Measurements from ENCODE around the gene PRSS56.

PRSS56 gene

DNA sequence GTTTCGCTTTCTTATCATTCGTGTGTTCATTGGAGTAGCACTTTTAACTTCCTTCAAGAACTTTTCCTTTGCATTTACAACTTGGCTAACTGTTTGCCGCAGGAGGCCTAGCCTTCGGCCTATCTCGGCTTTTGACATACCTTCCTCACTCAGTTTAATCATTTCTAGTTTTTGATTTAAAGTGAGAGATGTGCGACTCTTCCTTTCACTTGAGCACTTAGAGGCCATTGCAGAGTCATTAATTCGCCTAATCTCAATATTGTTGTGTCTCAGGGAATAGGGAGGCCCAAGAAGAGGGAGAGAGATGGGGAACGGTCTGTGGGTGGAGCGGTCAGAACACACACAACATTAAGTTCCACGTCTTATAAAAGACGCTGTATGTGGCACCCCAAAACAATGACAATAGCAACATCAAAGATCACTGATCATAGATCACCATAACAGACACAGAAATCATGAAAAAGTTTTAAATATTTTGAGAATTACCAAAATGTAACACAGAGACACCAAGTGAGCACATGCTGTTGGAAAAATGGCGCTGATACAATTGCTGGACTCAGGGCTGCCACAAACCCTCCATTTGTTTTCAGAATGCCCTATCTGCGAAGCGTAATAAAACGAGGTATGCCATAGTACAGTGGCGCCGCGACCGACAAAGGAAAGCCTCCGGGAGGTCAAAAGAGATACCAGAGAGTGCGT is 29.6 kb downstream of the PRSS56 start:
- no peaks in the 10 kb centered on the region for H3K27me3 Mint-ChIP-seq (ENCODE audit: low read depth)
- H3K9me3 Mint-ChIP-seq, result peaks cover 24% of the 10 kb centered on the region
- peak overlapping the region; percentile 95 to 100 (median 95) for H3K4me3 Mint-ChIP-seq
- TF ChIP-seq, protein P1, sequence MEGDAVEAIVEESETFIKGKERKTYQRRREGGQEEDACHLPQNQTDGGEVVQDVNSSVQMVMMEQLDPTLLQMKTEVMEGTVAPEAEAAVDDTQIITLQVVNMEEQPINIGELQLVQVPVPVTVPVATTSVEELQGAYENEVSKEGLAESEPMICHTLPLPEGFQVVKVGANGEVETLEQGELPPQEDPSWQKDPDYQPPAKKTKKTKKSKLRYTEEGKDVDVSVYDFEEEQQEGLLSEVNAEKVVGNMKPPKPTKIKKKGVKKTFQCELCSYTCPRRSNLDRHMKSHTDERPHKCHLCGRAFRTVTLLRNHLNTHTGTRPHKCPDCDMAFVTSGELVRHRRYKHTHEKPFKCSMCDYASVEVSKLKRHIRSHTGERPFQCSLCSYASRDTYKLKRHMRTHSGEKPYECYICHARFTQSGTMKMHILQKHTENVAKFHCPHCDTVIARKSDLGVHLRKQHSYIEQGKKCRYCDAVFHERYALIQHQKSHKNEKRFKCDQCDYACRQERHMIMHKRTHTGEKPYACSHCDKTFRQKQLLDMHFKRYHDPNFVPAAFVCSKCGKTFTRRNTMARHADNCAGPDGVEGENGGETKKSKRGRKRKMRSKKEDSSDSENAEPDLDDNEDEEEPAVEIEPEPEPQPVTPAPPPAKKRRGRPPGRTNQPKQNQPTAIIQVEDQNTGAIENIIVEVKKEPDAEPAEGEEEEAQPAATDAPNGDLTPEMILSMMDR (IDR thresholded peaks at IDR 0.05; ENCODE audit: unreplicated experiment in 3 of 3), result no peak
- H3K27ac Mint-ChIP-seq, result peak overlapping the region; percentile 96 to 100 (median 99)
- H3K4me1 Mint-ChIP-seq, result peaks cover 30% of the 10 kb centered on the region
- peaks cover 71% of the 10 kb centered on the region for H3K36me3 Mint-ChIP-seq (ENCODE audit: low read depth)

DNA sequence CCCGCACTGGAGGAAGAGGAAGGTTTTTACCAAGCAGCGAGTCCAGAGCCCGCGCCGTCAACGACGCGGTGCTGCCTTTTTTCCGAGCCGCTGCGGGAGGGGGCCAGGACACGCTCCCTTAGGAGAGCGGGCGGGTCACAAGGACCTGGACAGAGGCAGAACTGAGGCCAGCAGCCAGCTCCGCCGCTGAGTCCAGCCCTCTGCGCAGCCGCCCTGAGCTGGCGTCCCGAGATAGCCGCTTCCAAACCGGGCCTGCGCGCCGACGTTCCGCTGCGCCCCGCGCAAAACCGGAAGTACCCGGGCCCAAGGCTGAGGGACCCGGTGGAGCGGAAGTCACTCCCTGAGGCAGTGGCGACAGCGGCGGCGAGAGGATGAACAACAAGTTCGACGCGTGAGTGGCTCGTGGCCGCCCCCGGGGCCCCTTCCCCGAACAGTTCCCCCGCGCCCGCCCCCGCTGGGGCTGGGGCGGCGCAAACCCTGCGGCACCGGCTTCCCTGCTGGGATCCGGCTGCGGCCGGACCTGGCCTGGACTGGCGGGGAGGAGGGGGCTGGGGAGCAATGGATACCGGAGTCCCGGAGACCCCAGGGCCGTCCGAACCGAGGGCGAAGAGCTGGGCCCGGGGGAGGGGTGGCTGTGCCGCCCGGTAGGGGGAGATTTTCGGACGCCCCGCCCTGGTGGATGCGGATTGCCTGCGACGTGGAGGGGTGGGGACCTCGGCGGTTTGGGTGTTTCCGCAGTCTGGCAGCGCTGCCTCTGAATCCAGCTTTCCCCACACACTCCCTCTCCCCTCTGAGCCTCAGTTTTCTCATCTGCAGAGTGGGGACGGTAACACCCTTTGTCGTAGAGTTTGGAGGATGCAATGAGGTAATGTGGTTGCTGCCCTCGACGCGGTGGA is 30.4 kb downstream of the PRSS56 start, which contains the start of the genes EIF4E2 and TIGD1:
Gene EIF4E2, plus strand, starts transcription at position 336 of the 896 bp plus-strand sequence. Its CDS starts 36 bp downstream, at position 372.
Gene TIGD1, minus strand, starts transcription at position 204 of the 896 bp plus-strand sequence. CDS start 675 bp downstream, outside the sequence.
- H3K36me3 Mint-ChIP-seq (ENCODE audit: low read depth), result peaks cover 68% of the 10 kb centered on the region
- peaks cover 30% of the 10 kb centered on the region for H3K4me1 Mint-ChIP-seq
- TF ChIP-seq, protein P1 (IDR thresholded peaks at IDR 0.05; ENCODE audit: unreplicated experiment in 3 of 3), result peak; percentile 20 to 50 (median 46)
- H3K9me3 Mint-ChIP-seq, result peaks cover 24% of the 10 kb centered on the region
- H3K4me3 Mint-ChIP-seq, result peak within 1 kb of the TSS; percentile 95 to 100 (median 95)
- H3K27ac Mint-ChIP-seq, result peak within 1 kb of the TSS; percentile 96 to 100 (median 99)
- H3K27me3 Mint-ChIP-seq (ENCODE audit: low read depth), result no peaks in the 10 kb centered on the region

DNA sequence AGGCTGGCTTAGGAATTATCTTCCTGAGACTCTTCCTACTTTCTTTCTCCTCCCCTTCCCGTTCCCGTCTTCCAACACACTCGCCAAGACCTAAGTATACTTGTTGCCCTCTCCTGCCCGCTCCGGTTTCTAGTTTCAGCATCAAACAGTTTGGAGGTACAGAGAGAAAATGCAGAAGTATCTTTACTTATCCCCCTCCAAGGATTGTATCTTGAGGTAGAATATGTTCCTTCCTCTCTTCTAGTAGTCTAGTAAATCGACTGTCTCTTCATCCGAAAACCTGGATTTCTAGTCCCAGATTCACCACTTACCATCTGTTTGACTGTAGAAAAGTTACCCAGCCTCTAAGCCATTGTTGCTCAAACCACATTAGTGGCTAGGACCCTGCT is 31.1 kb downstream of the PRSS56 start:
- Mint-ChIP-seq H3K27ac (peak overlapping the region; percentile 84 to 96 (median 91)), H3K27me3 (ENCODE audit: low read depth) (no peaks in the 10 kb centered on the region), H3K9me3 (peaks cover 24% of the 10 kb centered on the region), H3K4me1 (peaks cover 30% of the 10 kb centered on the region), H3K36me3 (ENCODE audit: low read depth) (peaks cover 68% of the 10 kb centered on the region), H3K4me3 (peak overlapping the region; percentile 95 to 100 (median 95))
- TF ChIP-seq, protein P1 (IDR thresholded peaks at IDR 0.05; ENCODE audit: unreplicated experiment in 3 of 3), result no peak

DNA sequence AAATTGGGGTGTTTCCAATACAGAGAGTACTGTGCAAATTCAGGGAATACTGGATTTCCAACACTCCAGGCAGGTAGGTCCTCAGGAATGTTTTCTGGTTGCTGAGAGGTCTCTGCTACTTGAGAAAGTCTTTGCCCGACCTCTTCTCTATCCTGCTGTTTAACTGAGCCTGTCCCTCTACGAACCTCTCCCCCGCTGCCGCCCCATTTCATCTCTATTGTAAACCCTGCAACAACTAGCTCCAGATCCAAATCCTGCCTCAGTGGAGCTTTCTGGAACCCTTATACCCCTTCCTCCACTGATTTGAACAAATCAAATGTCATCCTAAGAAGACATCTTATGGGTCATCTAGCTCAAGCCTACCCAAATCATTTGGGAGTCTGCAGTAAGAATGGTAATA is 31.6 kb downstream of the PRSS56 start:
- Mint-ChIP-seq H3K27me3 (ENCODE audit: low read depth) (no peaks in the 10 kb centered on the region), H3K27ac (peak overlapping the region; percentile 84 to 96 (median 91)), H3K4me1 (peaks cover 30% of the 10 kb centered on the region), H3K4me3 (peak overlapping the region; percentile 95 to 100 (median 95)), H3K36me3 (ENCODE audit: low read depth) (peaks cover 68% of the 10 kb centered on the region), H3K9me3 (peaks cover 21% of the 10 kb centered on the region)
- TF ChIP-seq, protein P1 (IDR thresholded peaks at IDR 0.05; ENCODE audit: unreplicated experiment in 3 of 3), result no peak

DNA sequence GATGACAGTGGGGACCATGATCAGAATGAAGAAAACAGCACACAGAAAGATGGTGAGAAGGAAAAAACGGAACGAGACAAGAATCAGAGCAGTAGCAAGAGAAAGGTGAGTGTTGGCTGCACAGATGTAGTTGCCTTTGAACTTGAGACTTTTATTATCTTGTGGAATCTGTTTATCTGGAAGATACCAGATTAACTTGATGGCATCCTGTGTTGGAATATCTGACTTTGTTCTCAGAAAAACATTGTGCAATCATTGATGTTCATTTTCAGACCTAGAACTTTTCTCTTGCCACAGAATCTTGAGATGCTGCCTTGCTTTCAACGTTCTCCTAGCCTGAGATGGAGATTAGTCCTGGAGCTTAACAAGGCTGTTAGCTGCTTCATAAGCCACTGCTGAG is 36.2 kb downstream of the PRSS56 start:
- Mint-ChIP-seq H3K27me3 (ENCODE audit: low read depth) (no peaks in the 10 kb centered on the region), H3K4me1 (peaks cover 24% of the 10 kb centered on the region), H3K4me3 (no peak overlapping the region), H3K27ac (no peak overlapping the region), H3K36me3 (ENCODE audit: low read depth) (peaks cover 66% of the 10 kb centered on the region), H3K9me3 (no peaks in the 10 kb centered on the region)
- TF ChIP-seq, protein P1 (IDR thresholded peaks at IDR 0.05; ENCODE audit: unreplicated experiment in 3 of 3), result no peak
